ENCODE measurements around the gene TNFRSF4.

GRCh38 chr1:1185101-1185765 is 28.7 kb downstream of the TNFRSF4 start:
- TF ChIP-seq MAFK (IDR thresholded peaks at IDR 0.05; ENCODE audit: partially characterized antibody) = no peak
- TF ChIP-seq POLR2A (IDR thresholded peaks at IDR 0.05; ENCODE audit: low read length) = no peak
- no peak for TF ChIP-seq GATA3 (IDR thresholded peaks at IDR 0.05; ENCODE audit: borderline replicate concordance)
- no peak for TF ChIP-seq CTCF (IDR thresholded peaks at IDR 0.05)
- no peak for TF ChIP-seq POLR2AphosphoS2 (conservative IDR thresholded peaks at IDR 0.05; ENCODE audit: low read length)
- no peak for TF ChIP-seq PBX3 (IDR thresholded peaks at IDR 0.05)
- no peak for TF ChIP-seq HOXA7 (CRISPR knock-in tag; IDR thresholded peaks at IDR 0.05)
- no peak for TF ChIP-seq SMC3 (IDR thresholded peaks at IDR 0.05)
- TF ChIP-seq CEBPB (IDR thresholded peaks at IDR 0.05) = no peak
- TF ChIP-seq ESRRA (IDR thresholded peaks at IDR 0.05; ENCODE audit: borderline replicate concordance, low read length) = no peak
- no peak for TF ChIP-seq MAX (IDR thresholded peaks at IDR 0.05)
- TF ChIP-seq ZFP36 (IDR thresholded peaks at IDR 0.05; ENCODE audit: borderline replicate concordance, partially characterized antibody) = no peak

Data from A549 (cell line).